NCI-H345 treated with DMSO at 0.1 percent for 48 hours (cell line): Measurements from ENCODE around the gene CTIF.

Experiments used
- DNase-seq: peaks from one replicate; lab custom pipeline; 2025; ENCODE audit not compliant: unreplicated experiment; lab: John Stamatoyannopoulos, UW

CTIF gene

GRCh38 chr18:48599391-48599790, 60.6 kb downstream of the CTIF start:
- DNase-seq: no peak

- no peak for DNase-seq
Observed at GRCh38 chr18:48600046-48600445, 61.2 kb downstream of the CTIF start.

GRCh38 chr18:48600456-48601090, 61.7 kb downstream of the CTIF start:
- no peak for DNase-seq

DNA sequence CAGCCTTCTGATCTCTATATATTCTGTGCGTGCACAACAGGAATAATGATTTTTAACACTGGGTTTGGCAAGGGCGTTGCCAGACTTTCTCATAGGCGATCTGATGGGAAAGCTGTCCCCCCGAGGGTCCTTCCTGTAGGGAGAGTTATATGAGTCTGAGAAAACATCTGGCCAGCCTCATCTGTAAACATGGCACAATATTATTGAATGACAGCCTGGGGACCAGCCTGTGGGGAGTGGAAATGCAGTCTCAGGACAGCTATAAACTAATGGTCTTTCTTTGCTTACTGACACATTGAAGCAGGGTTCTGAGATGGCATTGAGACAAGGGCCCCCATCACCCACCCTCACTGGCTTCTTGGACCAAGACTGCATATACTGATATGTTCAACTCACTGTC, 62.5 kb downstream of the CTIF start:
- no peak for DNase-seq

DNA sequence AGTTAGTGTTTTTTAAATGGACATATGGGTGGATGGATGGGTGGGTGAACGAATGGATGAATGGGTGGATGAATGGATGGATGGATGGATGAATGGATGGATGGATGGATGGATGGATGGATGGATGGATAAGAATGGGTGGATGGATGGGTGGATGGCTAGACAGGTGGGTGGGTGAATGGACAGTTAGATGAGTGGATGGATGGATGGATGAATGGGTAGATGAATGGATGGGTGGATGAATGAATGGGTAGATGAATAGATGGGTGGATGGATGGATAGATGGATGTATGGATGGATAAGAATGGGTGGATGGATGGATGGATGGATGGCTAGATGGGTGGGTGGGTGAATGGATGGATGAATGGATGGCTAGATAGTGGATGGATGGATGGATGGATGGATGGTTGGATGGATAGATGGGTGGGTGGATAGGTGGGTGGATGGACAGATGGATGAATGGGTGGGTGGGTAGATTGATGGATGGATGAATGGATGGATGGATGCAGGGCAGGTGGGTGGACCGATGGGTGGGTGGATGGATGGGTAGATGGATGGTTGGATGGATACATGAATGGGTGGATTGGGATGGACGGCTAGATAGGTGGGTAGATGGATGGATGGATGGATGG, 64.0 kb downstream of the CTIF start:
- DNase-seq: no peak

DNA sequence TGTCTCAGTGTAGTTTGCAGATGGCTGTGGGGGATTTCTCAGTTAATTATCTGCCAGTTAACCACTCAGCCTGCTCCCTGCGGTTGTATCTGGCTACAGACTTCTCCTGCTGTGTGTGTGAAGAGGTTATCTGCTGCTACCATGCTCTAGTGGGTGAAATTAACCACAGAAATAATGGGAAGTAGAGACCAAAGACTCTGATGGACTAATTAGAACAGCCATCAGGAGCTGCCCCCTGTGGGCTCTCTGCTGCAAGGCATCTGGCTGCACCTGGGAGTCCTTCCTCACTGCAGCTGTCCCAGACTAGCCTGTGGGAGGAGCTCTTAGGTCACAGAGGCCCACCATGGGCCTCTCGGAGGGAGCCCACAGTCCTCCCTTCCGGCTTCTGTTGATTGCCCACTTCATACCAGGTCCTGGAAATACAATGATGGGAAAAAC, 66.6 kb downstream of the CTIF start:
- DNase-seq: peak; percentile 53

DNA sequence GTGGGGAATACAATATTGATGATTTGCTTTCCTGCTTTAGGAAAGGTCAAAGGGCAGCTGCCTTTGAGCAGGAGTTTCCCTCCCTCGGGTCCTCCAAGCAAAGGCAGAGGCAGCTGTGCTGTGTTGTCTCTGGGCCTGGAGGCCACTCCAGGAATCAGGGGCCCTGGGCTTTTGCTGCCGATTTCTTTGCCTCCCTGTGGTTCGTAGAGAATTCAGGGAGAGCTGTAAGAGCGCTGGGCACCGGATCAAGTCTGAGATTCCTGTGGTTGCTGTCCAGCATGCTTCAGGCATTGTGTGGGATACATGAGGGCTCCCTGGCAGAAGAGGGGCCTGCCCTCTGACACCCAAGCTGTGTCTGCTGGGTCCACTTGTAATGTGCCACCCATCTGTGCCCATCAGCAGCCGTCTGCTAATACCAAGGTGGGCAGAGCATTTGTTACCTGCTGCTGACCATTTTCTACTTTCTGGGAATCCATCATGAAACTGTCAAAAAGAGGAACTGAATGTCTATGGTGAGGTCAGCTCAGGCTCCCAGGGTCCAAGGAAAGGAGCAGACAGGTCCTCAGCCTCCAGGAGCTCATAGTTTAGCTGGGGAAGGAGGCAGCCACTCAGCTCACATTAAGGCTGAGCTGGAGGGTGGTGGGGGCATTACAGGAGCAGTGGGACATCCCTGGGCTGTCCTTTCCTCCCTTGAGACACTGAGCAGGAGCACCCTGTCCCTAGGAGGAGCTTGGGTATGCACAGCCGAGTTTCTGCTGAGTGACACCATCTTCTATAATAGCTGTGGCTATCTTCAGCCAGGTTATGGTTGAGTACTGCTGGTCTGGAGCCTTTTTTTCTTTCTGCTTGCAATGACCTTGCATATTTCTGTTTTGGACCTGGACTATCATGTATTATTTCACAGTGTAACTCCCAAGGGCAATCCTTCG, 68.5 kb downstream of the CTIF start:
- no peak for DNase-seq

- no peak for DNase-seq
Observed at GRCh38 chr18:48608581-48608980, 69.8 kb downstream of the CTIF start.

DNA sequence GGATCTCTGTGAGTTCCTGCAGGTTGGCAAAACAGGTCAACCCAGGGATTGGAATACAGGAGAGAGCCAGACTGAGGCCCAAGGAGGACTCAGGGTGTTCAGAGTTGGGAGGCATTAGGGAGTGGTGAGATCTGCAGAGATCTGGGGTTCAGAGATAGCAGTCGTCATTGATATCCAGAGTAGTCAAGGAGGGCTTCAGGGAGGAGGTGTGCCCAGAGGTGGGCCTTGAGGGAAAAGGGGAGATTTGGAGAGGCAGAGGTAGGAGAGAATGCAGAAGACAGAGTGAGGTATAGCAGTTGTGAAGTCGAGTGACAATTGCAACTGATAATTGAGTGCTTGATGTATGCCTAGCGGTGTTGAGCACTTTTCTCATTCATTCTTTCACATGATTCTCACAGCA, 70.3 kb downstream of the CTIF start:
- DNase-seq: no peak

GRCh38 chr18:48609820-48610815, 71.3 kb downstream of the CTIF start:
- no peak for DNase-seq

- no peak for DNase-seq
Observed at GRCh38 chr18:48611203-48611602, 72.4 kb downstream of the CTIF start.

DNA sequence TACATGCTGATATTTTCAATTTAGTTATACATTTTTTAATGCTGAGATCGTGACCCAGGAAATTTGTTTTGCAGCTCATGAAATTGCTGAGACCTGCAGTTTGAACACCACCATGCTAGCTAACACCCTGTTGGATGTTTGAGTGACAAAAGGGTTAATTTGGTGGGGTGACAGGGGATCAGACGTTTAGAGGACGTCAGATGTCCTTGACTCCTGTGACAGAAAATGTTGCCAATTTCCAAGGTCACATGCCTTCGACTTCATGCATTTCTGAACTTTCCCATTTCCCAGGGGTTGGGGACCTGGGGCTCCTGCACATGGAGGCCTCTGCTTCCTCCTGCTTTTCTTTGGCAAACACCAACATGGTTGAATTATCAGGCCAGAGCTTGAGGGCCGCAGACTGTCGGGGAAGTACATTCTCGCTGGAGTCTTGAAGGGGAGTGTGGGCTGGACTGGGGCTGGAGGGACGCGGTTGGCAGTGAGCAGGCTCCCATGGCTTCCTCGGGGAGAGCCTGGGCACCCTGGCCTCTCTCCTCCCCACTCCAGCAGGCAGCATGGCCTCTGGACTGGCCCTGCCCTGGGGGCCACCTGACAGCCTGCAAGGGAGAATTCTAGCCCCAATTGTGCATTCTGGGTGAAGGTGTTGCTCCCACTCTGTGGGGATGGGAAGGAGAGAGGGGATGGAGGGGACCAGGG, 73.1 kb downstream of the CTIF start:
- no peak for DNase-seq

DNA sequence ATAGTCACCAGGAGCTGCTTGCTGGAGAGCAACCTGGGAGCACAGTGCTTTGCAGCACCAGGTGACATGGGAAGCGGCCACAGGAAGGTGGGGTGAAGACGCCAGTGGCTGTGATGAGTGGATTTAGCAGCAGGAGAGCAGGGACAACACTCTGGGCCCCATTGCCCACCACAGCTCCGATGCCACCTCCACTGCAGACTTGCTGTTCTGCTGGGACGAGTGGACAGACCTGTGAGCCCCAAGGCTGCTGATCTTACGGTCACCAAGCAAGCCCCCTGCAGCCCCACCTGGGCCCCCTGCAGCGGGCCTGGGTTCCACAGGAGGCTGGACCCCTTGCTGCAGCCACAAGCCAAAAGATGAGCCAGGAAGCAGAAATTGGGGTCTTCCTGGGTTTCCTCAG, 73.7 kb downstream of the CTIF start:
- DNase-seq: no peak

DNA sequence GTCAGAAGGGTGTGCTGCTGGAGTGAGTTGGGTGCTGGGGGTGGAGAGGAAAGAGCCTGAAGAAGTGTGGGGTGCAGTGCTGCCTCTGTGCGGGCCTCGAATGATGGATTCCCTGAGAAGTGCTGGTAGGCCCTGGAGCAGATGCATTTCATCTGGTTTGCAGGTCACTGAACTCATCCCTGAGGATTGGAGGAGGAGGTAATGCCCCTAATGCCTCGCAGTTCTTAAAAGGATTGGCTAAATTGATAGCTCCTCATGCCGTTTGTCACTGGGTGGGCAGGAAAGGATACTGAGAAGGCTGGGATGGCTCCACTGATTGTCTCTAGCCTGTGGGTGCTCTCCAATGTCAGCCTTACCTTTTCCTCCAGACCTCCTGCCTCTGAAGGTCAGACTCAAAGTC, 74.1 kb downstream of the CTIF start:
- DNase-seq: no peak

DNA sequence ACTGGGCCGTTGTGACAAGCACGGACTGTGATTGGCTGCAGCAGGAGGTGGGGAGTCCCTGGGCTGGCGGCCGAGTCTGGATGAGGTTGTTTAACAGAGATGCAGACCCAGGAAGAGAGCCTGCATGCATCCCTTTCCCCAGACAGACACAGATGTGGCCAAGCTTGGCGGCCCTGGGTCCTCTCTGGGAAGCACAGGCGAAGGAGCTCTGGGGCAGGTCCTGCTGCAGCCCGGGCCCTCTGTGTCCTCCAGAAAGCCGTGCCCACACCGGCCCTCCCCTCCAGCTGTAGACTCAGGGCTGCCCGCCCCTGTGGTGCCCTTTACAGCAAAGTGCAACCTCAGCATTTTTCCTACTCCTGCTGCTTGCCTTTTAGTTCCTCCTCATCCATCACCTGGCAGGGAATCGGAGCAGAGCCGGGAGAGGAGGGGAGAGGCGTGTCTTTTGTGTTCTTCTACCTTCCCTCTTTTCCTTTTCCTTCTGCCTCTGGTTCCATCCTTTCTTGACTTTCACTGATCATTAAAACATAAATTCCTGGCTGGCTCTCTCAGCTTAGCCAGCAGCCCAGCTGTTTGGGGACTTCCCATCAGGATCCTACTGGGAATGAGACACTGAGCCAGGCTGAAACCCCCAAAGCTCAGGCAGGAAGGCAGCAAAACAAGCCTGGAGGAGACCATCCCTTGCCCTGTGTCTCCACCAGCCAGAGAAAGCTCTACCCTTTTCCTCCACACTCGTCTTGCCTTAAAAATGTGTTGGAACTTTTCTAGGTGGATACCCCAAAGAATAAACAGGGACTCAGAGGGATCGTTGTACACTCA, 75.0 kb downstream of the CTIF start:
- no peak for DNase-seq

GRCh38 chr18:48615566-48616401, 77.0 kb downstream of the CTIF start:
- DNase-seq: no peak

DNA sequence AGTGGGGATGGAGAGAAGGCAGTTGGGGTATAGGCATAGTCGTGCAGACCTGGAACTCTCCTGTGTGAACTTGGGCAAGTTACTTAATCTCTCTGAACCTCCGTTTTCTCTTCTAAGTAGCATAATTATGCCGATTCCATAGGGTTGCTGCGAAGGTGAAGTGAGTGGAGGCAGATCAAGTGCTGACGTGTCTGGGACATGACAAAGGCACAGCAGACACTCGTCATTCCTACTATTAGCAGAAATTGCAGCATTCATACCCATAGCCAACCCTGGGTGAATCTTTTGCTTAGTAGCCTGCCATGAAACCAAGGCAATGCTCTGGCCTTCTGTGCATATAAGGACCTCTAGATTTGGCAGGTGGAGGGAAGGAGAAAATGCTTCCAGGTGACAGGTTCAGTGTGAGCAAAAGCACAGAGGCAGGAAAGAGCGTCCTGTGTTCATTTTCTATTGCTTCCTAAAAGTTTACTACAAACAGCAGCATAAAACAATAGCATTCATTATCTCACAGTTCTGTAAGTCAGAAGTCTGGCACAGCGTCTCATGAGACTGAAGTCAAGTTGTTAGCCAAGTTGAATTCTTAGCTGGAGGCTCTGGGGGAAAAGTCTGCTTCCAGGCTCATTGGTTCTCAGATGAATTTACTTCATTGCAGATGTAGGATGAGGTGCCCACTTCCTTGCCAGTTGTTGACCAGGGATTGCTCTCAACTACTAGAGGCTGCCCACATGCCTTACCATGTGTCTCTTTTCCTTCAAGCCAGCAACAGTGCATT, 77.8 kb downstream of the CTIF start:
- DNase-seq: no peak
